ENCODE data around the gene ASPHD1.

- TF ChIP-seq SPI1 (IDR thresholded peaks at IDR 0.05; ENCODE audit: low read depth, low read length) = no peak
- no peak for TF ChIP-seq POLR2A (IDR thresholded peaks at IDR 0.05; ENCODE audit: low read depth, low read length)
- TF ChIP-seq TAF1 (IDR thresholded peaks at IDR 0.05; ENCODE audit: low read depth, low read length) = no peak
These were observed 759 bp downstream of the ASPHD1 start for GRCh38 chr16:29900888-29901606.
